Pancreas (tissue), 10 donors: ENCODE measurements around the gene PRICKLE2. TPM values are rescaled to one million over a fixed set of nuclear protein-coding genes. Genes with fewer than 3 reads are reported as not detected.

Experiments
- ATAC-seq, 4 donors: fragments of 200-7000 bp; cut with Tn5 transposase; one replicate each; pipeline versions ENCODE4 v1.8.0 to v1.9.1; 2020; ENCODE audit warnings: mild to moderate bottlenecking in 4 of 4, moderate library complexity in 4 of 4
- DNase-seq, 6 donors: peaks; one replicate each; pipeline ENCODE4 v3.0.0-alpha.2; 2020
- FAIRE-seq: peaks from 2 replicates; lab custom pipeline; 2012; peaks lifted over from hg19 to GRCh38; lab: Jason Lieb, UNC
- H3K27ac ChIP-seq, 4 donors: fragments of 200-600 bp; sonication (generic); 1 replicate in 3 of 4; 2 replicates in 1 of 4; pipeline versions ENCODE4 v1.5.0 to v1.8.0; 2020
- H3K27me3 ChIP-seq, 4 donors: fragments of 200-600 bp; one replicate each; pipeline ENCODE4 v1.8.0; 2021
- H3K36me3 ChIP-seq, 3 donors: fragments of 200-600 bp; sonication (generic) in 1 of 3; one replicate each; pipeline versions ENCODE4 v1.5.0 to v1.8.0; 2020 to 2021
- H3K4me1 ChIP-seq, 3 donors: fragments of 200-600 bp; one replicate each; pipeline ENCODE4 v1.8.0; 2021
- H3K4me3 ChIP-seq, 4 donors: fragments of 200-600 bp; sonication (generic) in 2 of 4; one replicate each; pipeline versions ENCODE4 v1.5.0 to v1.8.0; 2020 to 2021
- H3K9me3 ChIP-seq, 4 donors: fragments of 200-600 bp; one replicate each; pipeline ENCODE4 v1.8.0; 2021
- CTCF ChIP-seq, 4 donors: fragments of 200-600 bp; sonication (generic) in 3 of 4; IDR thresholded peaks; one replicate each; pipeline versions ENCODE4 v1.5.0 to v1.8.0; 2021; ENCODE audit warnings: antibody characterized with exemption in 4 of 4
- WGBS, 2 donors: extraction: QIAGEN DNeasy Blood & Tissue Kit; methylation state at CpG; one replicate each; pipeline ENCODE4 v1.1.7; 2013; 5-methylcytosine and 5-hydroxymethylcytosine counted together
- intact Hi-C, 3 donors: fragments of 100-400 bp; cut with DNase I; formaldehyde crosslinking; loops; one replicate each; pipeline versions ENCODE4 v1.11.1 to v1.14.2; 2022
- polyA plus RNA-seq, 2 donors: library from polyadenylated mRNA; stranded (reverse); fragments of 200-250 nt; gene quantifications; one replicate each; pipeline ENCODE4 v1.2.3, GENCODE V29; 2013
- total RNA-seq, 6 donors: library from RNA; stranded (reverse); fragmentation: NEBNext Ultra II Directional in 4 of 6; extraction: Animal tissue kit (Norgen Biotek cat#: 25700) in 4 of 6; gene quantifications; one replicate each; pipeline versions ENCODE4 v1.2.1 to v1.2.4, GENCODE V29; 2021 to 2023
- donor health status: healthy with polysubstance abuse.
- donor health status: DM: no; HTN: no; CAD: no; lungs with moderate emphysema.
- donor health status: DM: no; HTN: no; CAD: no.
- donor health status: control.
- donor health status: control.
- donor health status: Bipolar disorder and iron deficiency.
- donor health status: DM: yes; HTN: yes; CAD: no.
- donor health status: DM: no; HTN: no; CAD: no.
- donor health status: DM: no; HTN: no; CAD: no.
- donor health status: DM: yes; HTN: yes; CAD: no.

Gene PRICKLE2
- total and polyA plus RNA-seq, 8 donors, result 1.5 to 13.9 (median 7.2) TPM

- DNase-seq, result peak in 3 of 6 donors; percentile 18 to 26 (median 22)
- Histone ChIP-seq H3K4me1 (peaks cover 17 to 32% (median 20%) of the 10 kb centered on the region in 3 donors), H3K4me3 (no peak overlapping the region), H3K27ac (peak overlapping the region in 2 of 4 donors; percentile 80 to 87), H3K27me3 (no peaks in the 10 kb centered on the region), H3K36me3 (no peaks in the 10 kb centered on the region), H3K9me3 (no peaks in the 10 kb centered on the region)
- peak; percentile 9 to 58 (median 32) for ATAC-seq
- no peak for FAIRE-seq
- WGBS, 2 donors, result 56 to 61% methylated on average over 7 of the region's 7 CpGs
- intact Hi-C loops, result no loop called here
- no peak for TF ChIP-seq CTCF (IDR thresholded peaks at IDR 0.05)
These were observed 36.3 kb downstream of the PRICKLE2 start for GRCh38 chr3:64188810-64189560.

GRCh38 chr3:64187065-64187959 lies 38.0 kb downstream of the PRICKLE2 start:
- Histone ChIP-seq H3K4me1 (peaks cover 17 to 32% (median 20%) of the 10 kb centered on the region in 3 donors), H3K27ac (peak overlapping the region; percentile 43 to 87 (median 68)), H3K4me3 (no peak overlapping the region), H3K9me3 (no peaks in the 10 kb centered on the region), H3K27me3 (no peaks in the 10 kb centered on the region), H3K36me3 (no peaks in the 10 kb centered on the region)
- TF ChIP-seq CTCF (IDR thresholded peaks at IDR 0.05), result peak in 1 of 4 donors; percentile 6
- 21 to 27% methylated on average over 9 of the region's 9 CpGs for WGBS, 2 donors
- FAIRE-seq (no peak), DNase-seq (peak; percentile 63 to 88 (median 82)), ATAC-seq (peak; percentile 89 to 92 (median 90))
- intact Hi-C loops, result no loop called here

- peak overlapping the region; percentile 43 to 87 (median 68) for H3K27ac ChIP-seq
- FAIRE-seq, result no peak
- 63% methylated on average over 2 of the region's 2 CpGs for WGBS, 2 donors
- intact Hi-C loops, result no loop called here
- DNase-seq, result no peak
- ATAC-seq, result peak; percentile 2 to 30 (median 5)
- no peaks in the 10 kb centered on the region for H3K27me3 ChIP-seq
- H3K9me3 ChIP-seq, result no peaks in the 10 kb centered on the region
- no peak for TF ChIP-seq CTCF (IDR thresholded peaks at IDR 0.05)
- H3K4me3 ChIP-seq, result no peak overlapping the region
- H3K4me1 ChIP-seq, result peaks cover 17 to 32% (median 20%) of the 10 kb centered on the region in 3 donors
- H3K36me3 ChIP-seq, result no peaks in the 10 kb centered on the region
These were observed 38.6 kb downstream of the PRICKLE2 start for GRCh38 chr3:64186667-64187064.

- FAIRE-seq, result no peak
- ATAC-seq, result no peak
- peaks cover 17 to 32% (median 20%) of the 10 kb centered on the region in 3 donors for H3K4me1 ChIP-seq
These were observed 39.8 kb downstream of the PRICKLE2 start for GRCh38 chr3:64185436-64185835.

More at GRCh38 chr3:64185436-64185835, 39.8 kb downstream of the PRICKLE2 start:
- 63 to 68% methylated on average over 2 of the region's 2 CpGs for WGBS, 2 donors
- H3K27me3 ChIP-seq, result no peaks in the 10 kb centered on the region
- no peak overlapping the region for H3K4me3 ChIP-seq
- H3K9me3 ChIP-seq, result no peaks in the 10 kb centered on the region
- intact Hi-C loops, result no loop called here
- no peaks in the 10 kb centered on the region for H3K36me3 ChIP-seq
- DNase-seq, result no peak
- no peak overlapping the region for H3K27ac ChIP-seq
- no peak for TF ChIP-seq CTCF (IDR thresholded peaks at IDR 0.05)
